Choroid plexus epithelial cell (primary cell): ENCODE data around the gene LRRC40.

ENCODE experiments used
- DNase-seq: peaks from one replicate; pipeline ENCODE4 v3.0.0-alpha.2; 2010; ENCODE audit warnings: low read depth
- H3K4me3 ChIP-seq: 2 replicates; pipeline ENCODE4 v1.5.1; 2011; ENCODE audit warnings: low read depth, mild to moderate bottlenecking, control low read depth, low read length, moderate library complexity
- TF ChIP-seq, protein P1 (sequence below): conservative IDR thresholded peaks from 2 replicates; pipeline ENCODE4 v1.5.1; 2011; ENCODE audit warnings: low read depth, mild to moderate bottlenecking, control low read depth, inconsistent platforms, low read length, moderate library complexity

Gene LRRC40

GRCh38 chr1:70156529-70157120 is 48.8 kb downstream of the LRRC40 start:
- TF ChIP-seq, protein P1, sequence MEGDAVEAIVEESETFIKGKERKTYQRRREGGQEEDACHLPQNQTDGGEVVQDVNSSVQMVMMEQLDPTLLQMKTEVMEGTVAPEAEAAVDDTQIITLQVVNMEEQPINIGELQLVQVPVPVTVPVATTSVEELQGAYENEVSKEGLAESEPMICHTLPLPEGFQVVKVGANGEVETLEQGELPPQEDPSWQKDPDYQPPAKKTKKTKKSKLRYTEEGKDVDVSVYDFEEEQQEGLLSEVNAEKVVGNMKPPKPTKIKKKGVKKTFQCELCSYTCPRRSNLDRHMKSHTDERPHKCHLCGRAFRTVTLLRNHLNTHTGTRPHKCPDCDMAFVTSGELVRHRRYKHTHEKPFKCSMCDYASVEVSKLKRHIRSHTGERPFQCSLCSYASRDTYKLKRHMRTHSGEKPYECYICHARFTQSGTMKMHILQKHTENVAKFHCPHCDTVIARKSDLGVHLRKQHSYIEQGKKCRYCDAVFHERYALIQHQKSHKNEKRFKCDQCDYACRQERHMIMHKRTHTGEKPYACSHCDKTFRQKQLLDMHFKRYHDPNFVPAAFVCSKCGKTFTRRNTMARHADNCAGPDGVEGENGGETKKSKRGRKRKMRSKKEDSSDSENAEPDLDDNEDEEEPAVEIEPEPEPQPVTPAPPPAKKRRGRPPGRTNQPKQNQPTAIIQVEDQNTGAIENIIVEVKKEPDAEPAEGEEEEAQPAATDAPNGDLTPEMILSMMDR: no peak
- peak; percentile 9 for DNase-seq
- no peak overlapping the region for H3K4me3 ChIP-seq

GRCh38 chr1:70153739-70154138 is 51.6 kb downstream of the LRRC40 start:
- H3K4me3 ChIP-seq: no peak overlapping the region
- TF ChIP-seq, protein P1: no peak
- no peak for DNase-seq

DNA sequence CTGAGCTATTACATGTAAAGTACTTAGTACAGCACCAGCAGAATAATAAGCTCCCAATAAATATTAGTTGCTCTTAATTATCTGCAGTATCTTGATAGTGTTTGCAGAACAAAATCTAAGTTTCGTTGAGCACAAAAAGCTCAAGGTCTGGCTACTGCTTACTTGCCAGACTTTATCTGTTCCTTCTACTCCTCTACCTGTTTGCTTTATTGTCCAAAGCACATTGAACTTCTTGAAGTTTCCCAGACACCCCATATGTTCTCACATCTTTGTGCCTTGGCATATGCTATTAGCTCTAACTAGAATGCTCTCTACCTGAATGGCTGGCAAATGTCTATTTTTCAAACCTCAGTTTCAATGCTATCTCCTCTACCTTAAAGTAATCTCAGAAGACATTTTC is 54.9 kb downstream of the LRRC40 start:
- TF ChIP-seq, protein P1: no peak
- no peak for DNase-seq
- no peak overlapping the region for H3K4me3 ChIP-seq

DNA sequence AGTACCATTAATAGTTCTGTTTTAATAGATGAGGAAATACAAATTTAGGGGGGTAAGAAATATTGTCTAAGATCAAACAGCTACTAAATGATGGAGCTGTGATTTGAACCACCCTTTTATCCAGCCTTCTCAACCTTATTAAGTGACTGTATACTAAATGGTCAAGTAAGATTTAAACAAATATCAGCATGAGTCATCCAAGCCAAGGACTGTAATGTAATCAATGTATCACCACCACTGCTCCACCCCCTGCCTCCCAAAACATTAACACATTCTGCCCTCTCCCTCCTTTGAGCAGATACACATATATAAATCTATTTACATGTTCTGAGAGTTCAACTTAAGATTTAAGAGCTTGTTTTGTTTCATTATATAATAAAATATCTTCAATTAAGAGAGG is 58.9 kb downstream of the LRRC40 start:
- H3K4me3 ChIP-seq: no peak overlapping the region
- peak; percentile 39 for DNase-seq
- TF ChIP-seq, protein P1: no peak

DNA sequence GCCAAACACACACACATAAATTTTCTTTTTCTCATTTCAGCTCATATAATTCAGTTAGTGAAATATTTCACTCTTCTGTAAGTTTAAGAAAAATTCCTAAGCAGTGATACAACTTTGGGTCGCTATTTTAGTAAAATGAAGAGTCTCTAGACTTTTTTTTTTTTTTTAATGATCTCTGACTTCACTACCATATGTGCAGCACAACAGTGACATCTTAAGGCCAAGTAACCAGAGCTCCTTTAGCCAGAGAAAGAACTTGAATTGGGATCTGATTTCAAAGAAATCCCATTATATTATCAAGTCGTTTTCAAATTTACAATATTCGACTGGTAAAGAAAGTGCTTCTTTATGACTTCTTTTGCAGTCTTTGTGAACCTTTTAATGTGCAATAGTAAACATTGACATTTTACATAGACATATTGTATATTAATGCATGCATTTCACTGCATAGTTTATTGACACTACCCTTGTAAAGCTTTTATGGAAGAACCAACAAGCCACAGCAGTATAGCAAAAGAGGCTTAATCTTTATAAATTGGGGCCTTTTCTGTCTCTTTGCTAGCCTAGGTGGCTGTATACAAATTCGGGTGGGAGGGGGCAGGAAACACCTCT is 62.2 kb downstream of the LRRC40 start:
- TF ChIP-seq, protein P1: peak; percentile 55
- DNase-seq: peak; percentile 80
- no peak overlapping the region for H3K4me3 ChIP-seq

GRCh38 chr1:70142075-70142474 is 63.3 kb downstream of the LRRC40 start:
- H3K4me3 ChIP-seq: no peak overlapping the region
- TF ChIP-seq, protein P1: peak; percentile 51
- peak; percentile 68 for DNase-seq

DNA sequence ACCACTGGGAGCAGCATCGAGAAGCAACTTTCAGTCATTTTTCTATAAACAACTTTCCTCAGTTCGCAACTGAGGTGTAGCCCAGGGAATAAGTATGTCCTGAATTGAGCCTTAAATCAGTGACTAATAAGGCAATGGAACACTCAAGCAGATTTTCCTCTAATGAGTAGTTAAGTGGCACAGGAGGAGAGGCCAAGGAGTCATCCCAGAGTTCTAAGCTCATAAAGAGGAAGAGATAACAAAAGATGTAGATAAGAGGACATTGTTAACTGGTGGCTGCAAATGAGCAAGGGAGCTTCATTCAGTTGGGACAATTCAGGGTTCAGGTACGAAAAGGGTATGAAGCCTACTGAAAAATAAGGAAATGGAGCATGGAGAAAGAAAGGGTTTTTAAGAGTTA is 64.5 kb downstream of the LRRC40 start:
- no peak overlapping the region for H3K4me3 ChIP-seq
- TF ChIP-seq, protein P1: no peak

More for the DNA sequence above, 64.5 kb downstream of the LRRC40 start:
- DNase-seq: peak; percentile 9
